HFFc6 (cell line): Measurements from ENCODE around the gene FGF9. TPM values are rescaled to one million over a fixed set of nuclear protein-coding genes. Genes with fewer than 3 reads are reported as not detected.

ENCODE experiments used
- DNase-seq: peaks from one replicate; pipeline ENCODE4 v3.0.0-alpha.2; 2018
- H3K27ac Mint-ChIP-seq: 2 replicates; pipeline ENCODE4 v1.8.0; 2020; ENCODE audit warnings: mild to moderate bottlenecking, mixed read lengths
- H3K27me3 Mint-ChIP-seq: 2 replicates; pipeline ENCODE4 v1.8.0; 2021; ENCODE audit warnings: mild to moderate bottlenecking, moderate library complexity, mixed read lengths; ENCODE audit not compliant: insufficient read depth
- H3K36me3 Mint-ChIP-seq: 2 replicates; pipeline ENCODE4 v1.8.0; 2021; ENCODE audit warnings: low read depth, mixed read lengths
- H3K4me1 Mint-ChIP-seq: 2 replicates; pipeline ENCODE4 v1.8.0; 2020; ENCODE audit warnings: low read depth, mixed read lengths
- H3K4me3 Mint-ChIP-seq: 2 replicates; pipeline ENCODE4 v1.8.0; 2020; ENCODE audit warnings: mild to moderate bottlenecking, moderate library complexity, mixed read lengths
- H3K9me3 Mint-ChIP-seq: 2 replicates; pipeline ENCODE4 v1.8.0; 2020; ENCODE audit warnings: mild to moderate bottlenecking, mixed read lengths
- CTCF ChIP-seq: fragments of 200-600 bp; sonication (generic); IDR thresholded peaks from 2 replicates; pipeline ENCODE4 v1.5.0; 2021; ENCODE audit warnings: antibody characterized with exemption, mild to moderate bottlenecking
- total RNA-seq, 6 experiments: library from RNA; stranded (reverse); fragmentation: NEBNext Ultra II Directional; extraction: Animal tissue kit (Norgen Biotek cat#: 25700); gene quantifications; 2 replicates in 1 of 6; 3 replicates in 5 of 6; pipeline ENCODE4 v1.2.3, GENCODE V29; 2021

The FGF9 gene
- total RNA-seq, 6 experiments from 2014 or later: not detected

- no peaks in the 10 kb centered on the region for H3K36me3 Mint-ChIP-seq
- no peaks in the 10 kb centered on the region for H3K9me3 Mint-ChIP-seq
- peaks cover 46% of the 10 kb centered on the region for H3K27me3 Mint-ChIP-seq
- no peak for DNase-seq
- no peak overlapping the region for H3K27ac Mint-ChIP-seq
- peaks cover 14% of the 10 kb centered on the region for H3K4me1 Mint-ChIP-seq
- H3K4me3 Mint-ChIP-seq: no peak overlapping the region
- TF ChIP-seq CTCF: no peak
These were observed 4.5 kb downstream of the FGF9 start for GRCh38 chr13:21675095-21675991.

- peaks cover 41% of the 10 kb centered on the region for H3K27me3 Mint-ChIP-seq
- DNase-seq: no peak
- H3K4me3 Mint-ChIP-seq: no peak overlapping the region
- H3K9me3 Mint-ChIP-seq: no peaks in the 10 kb centered on the region
- no peaks in the 10 kb centered on the region for H3K36me3 Mint-ChIP-seq
- TF ChIP-seq CTCF: peak; percentile 29; the same call in 1 of the 2 replicates
- H3K4me1 Mint-ChIP-seq: peaks cover 1% of the 10 kb centered on the region; the same call in 1 of the 2 replicates
- no peak overlapping the region for H3K27ac Mint-ChIP-seq
These were observed 5.7 kb downstream of the FGF9 start for GRCh38 chr13:21676611-21677021.

GRCh38 chr13:21677075-21677623 lies 6.3 kb downstream of the FGF9 start:
- H3K27ac Mint-ChIP-seq: no peak overlapping the region
- no peak for DNase-seq
- H3K4me3 Mint-ChIP-seq: no peak overlapping the region
- H3K27me3 Mint-ChIP-seq: peaks cover 35% of the 10 kb centered on the region
- no peaks in the 10 kb centered on the region for H3K4me1 Mint-ChIP-seq
- H3K9me3 Mint-ChIP-seq: no peaks in the 10 kb centered on the region
- H3K36me3 Mint-ChIP-seq: no peaks in the 10 kb centered on the region
- no peak for TF ChIP-seq CTCF

GRCh38 chr13:21683034-21683733 lies 12.3 kb downstream of the FGF9 start:
- Mint-ChIP-seq H3K9me3 (no peaks in the 10 kb centered on the region), H3K27me3 (peaks cover 9% of the 10 kb centered on the region), H3K4me1 (peaks cover 25% of the 10 kb centered on the region), H3K4me3 (no peak overlapping the region), H3K27ac (no peak overlapping the region), H3K36me3 (no peaks in the 10 kb centered on the region)
- no peak for TF ChIP-seq CTCF
- peak; percentile 88 for DNase-seq

GRCh38 chr13:21684576-21684975 lies 13.7 kb downstream of the FGF9 start:
- H3K9me3 Mint-ChIP-seq: no peaks in the 10 kb centered on the region
- DNase-seq: peak; percentile 9
- peaks cover 10% of the 10 kb centered on the region for H3K27me3 Mint-ChIP-seq
- no peak for TF ChIP-seq CTCF
- peaks cover 25% of the 10 kb centered on the region for H3K4me1 Mint-ChIP-seq
- no peak overlapping the region for H3K27ac Mint-ChIP-seq
- H3K36me3 Mint-ChIP-seq: no peaks in the 10 kb centered on the region
- no peak overlapping the region for H3K4me3 Mint-ChIP-seq
